ENCODE data around the gene ZNF12. TPM values are rescaled to one million over a fixed set of nuclear protein-coding genes. Genes with fewer than 3 reads are reported as not detected.
A peak's percentile ranks its signal among the peaks of the same experiment; 100 is the strongest.

The ZNF12 gene
- total RNA-seq, 2 donors from 2014 or later: 24.2 to 29.4 TPM

GRCh38 chr7:6654842-6655610, 51.7 kb downstream of the ZNF12 start:
- Histone ChIP-seq H3K9me3 (ENCODE audit: control insufficient read depth, low read length) (no peaks in the 10 kb centered on the region), H3K36me3 (ENCODE audit: control insufficient read depth, insufficient read depth, low read length) (peaks cover 6% of the 10 kb centered on the region), H3K4me3 (ENCODE audit: low read length) (no peak overlapping the region), H3K27me3 (ENCODE audit: control insufficient read depth, insufficient read depth, low read length, poor library complexity, severe bottlenecking) (no peaks in the 10 kb centered on the region), H3K9ac (ENCODE audit: extremely low read depth, low read length, poor library complexity, severe bottlenecking) (no peak overlapping the region), H3K4me1 (ENCODE audit: control insufficient read depth, insufficient read depth, low read length) (no peaks in the 10 kb centered on the region), H3K27ac (ENCODE audit: low read depth, low read length) (no peak overlapping the region)
- Mint-ChIP-seq H3K4me1 (peaks cover 12% of the 10 kb centered on the region), H3K27ac (no peak overlapping the region), H3K36me3 (ENCODE audit: low read depth) (peaks cover 30% of the 10 kb centered on the region), H3K9me3 (peaks cover 17% of the 10 kb centered on the region), H3K27me3 (ENCODE audit: insufficient read depth) (no peaks in the 10 kb centered on the region), H3K4me3 (no peak overlapping the region)
- DNase-seq: peak; percentile 31
- no peak for TF ChIP-seq CTCF (conservative IDR thresholded peaks at IDR 0.05)
- 95 to 98% methylated on average over 41 to 48 of the region's 48 CpGs for WGBS, 2 experiments (ENCODE audit: insufficient coverage in 1 of 2, insufficient read length in 1 of 2)

GRCh38 chr7:6654113-6654841, 52.5 kb downstream of the ZNF12 start:
- Histone ChIP-seq H3K27ac (ENCODE audit: low read depth, low read length) (no peak overlapping the region), H3K4me1 (ENCODE audit: control insufficient read depth, insufficient read depth, low read length) (no peaks in the 10 kb centered on the region), H3K36me3 (ENCODE audit: control insufficient read depth, insufficient read depth, low read length) (peaks cover 6% of the 10 kb centered on the region), H3K4me3 (ENCODE audit: low read length) (no peak overlapping the region), H3K27me3 (ENCODE audit: control insufficient read depth, insufficient read depth, low read length, poor library complexity, severe bottlenecking) (no peaks in the 10 kb centered on the region), H3K9ac (ENCODE audit: extremely low read depth, low read length, poor library complexity, severe bottlenecking) (no peak overlapping the region), H3K9me3 (ENCODE audit: control insufficient read depth, low read length) (no peaks in the 10 kb centered on the region)
- 97 to 99% methylated on average over 43 to 94 of the region's 94 CpGs for WGBS, 2 experiments (ENCODE audit: insufficient coverage in 1 of 2, insufficient read length in 1 of 2)
- peaks cover 31% of the 10 kb centered on the region for H3K36me3 Mint-ChIP-seq (ENCODE audit: low read depth)
- peaks cover 17% of the 10 kb centered on the region for H3K9me3 Mint-ChIP-seq
- peaks cover 8% of the 10 kb centered on the region for H3K4me1 Mint-ChIP-seq
- no peaks in the 10 kb centered on the region for H3K27me3 Mint-ChIP-seq (ENCODE audit: insufficient read depth)
- DNase-seq: peak; percentile 24
- no peak overlapping the region for H3K27ac Mint-ChIP-seq
- TF ChIP-seq CTCF (conservative IDR thresholded peaks at IDR 0.05): no peak
- H3K4me3 Mint-ChIP-seq: no peak overlapping the region

- Histone ChIP-seq H3K36me3 (ENCODE audit: control insufficient read depth, insufficient read depth, low read length) (peaks cover 11% of the 10 kb centered on the region), H3K27me3 (ENCODE audit: control insufficient read depth, insufficient read depth, low read length, poor library complexity, severe bottlenecking) (no peaks in the 10 kb centered on the region), H3K9me3 (ENCODE audit: control insufficient read depth, low read length) (no peaks in the 10 kb centered on the region), H3K27ac (ENCODE audit: low read depth, low read length) (no peak overlapping the region), H3K4me1 (ENCODE audit: control insufficient read depth, insufficient read depth, low read length) (no peaks in the 10 kb centered on the region), H3K9ac (ENCODE audit: extremely low read depth, low read length, poor library complexity, severe bottlenecking) (no peak overlapping the region), H3K4me3 (ENCODE audit: low read length) (no peak overlapping the region)
- no peaks in the 10 kb centered on the region for H3K27me3 Mint-ChIP-seq (ENCODE audit: insufficient read depth)
- TF ChIP-seq CTCF (conservative IDR thresholded peaks at IDR 0.05): no peak
- no peak overlapping the region for H3K27ac Mint-ChIP-seq
- peaks cover 17% of the 10 kb centered on the region for H3K9me3 Mint-ChIP-seq
- H3K4me1 Mint-ChIP-seq: no peaks in the 10 kb centered on the region
- no peak overlapping the region for H3K4me3 Mint-ChIP-seq
- 96 to 97% methylated on average over 46 to 146 of the region's 146 CpGs for WGBS, 2 experiments (ENCODE audit: insufficient coverage in 1 of 2, insufficient read length in 1 of 2)
- peaks cover 31% of the 10 kb centered on the region for H3K36me3 Mint-ChIP-seq (ENCODE audit: low read depth)
- DNase-seq: no peak
Measured at GRCh38 chr7:6653071-6654003, 53.4 kb downstream of the ZNF12 start.

Data from endodermal cell (in vitro differentiated cells).